SK-N-SH treated with all-trans-retinoic acid at 6 μM for 48 hours (cell line): Measurements from ENCODE around the gene ALDH16A1.

ENCODE experiments used
- ATAC-seq: fragments of 200-7000 bp; cut with Tn5 transposase; 3 replicates; pipeline ENCODE4 v1.9.1; 2020; ENCODE audit warnings: mild to moderate bottlenecking, moderate library complexity
- ARNTL ChIP-seq: fragments of 450-650 bp; formaldehyde crosslinking; IDR thresholded peaks from 2 replicates; pipeline ENCODE4 v1.5.0; 2020; ENCODE audit warnings: low read depth, mild to moderate bottlenecking, moderate library complexity, borderline replicate concordance
- BACH2 ChIP-seq: fragments of 250-450 bp; sonication (Bioruptor Pico); IDR thresholded peaks from 2 replicates; pipeline ENCODE4 v1.9.0; 2021; ENCODE audit warnings: mild to moderate bottlenecking, borderline replicate concordance
- CREB5 ChIP-seq: fragments of 250-450 bp; sonication (Bioruptor Pico); IDR thresholded peaks from 2 replicates; pipeline ENCODE4 v1.5.1; 2020; ENCODE audit warnings: low read depth, mild to moderate bottlenecking, moderate library complexity
- CSDC2 ChIP-seq: fragments of 250-450 bp; sonication (Bioruptor Pico); IDR thresholded peaks from 2 replicates; pipeline ENCODE4 v1.5.0; 2020; ENCODE audit warnings: mild to moderate bottlenecking, moderate library complexity
- CSRNP3 ChIP-seq: fragments of 250-450 bp; sonication (Bioruptor Pico); IDR thresholded peaks from 2 replicates; pipeline ENCODE4 v1.5.1; 2021; ENCODE audit warnings: mild to moderate bottlenecking, moderate library complexity
- ESRRG ChIP-seq: fragments of 250-450 bp; sonication (Bioruptor Pico); IDR thresholded peaks from 2 replicates; pipeline ENCODE4 v1.6.1; 2021; ENCODE audit warnings: mild to moderate bottlenecking
- GLIS3 ChIP-seq: fragments of 250-450 bp; sonication (Bioruptor Pico); IDR thresholded peaks from 2 replicates; pipeline ENCODE4 v1.5.0; 2020; ENCODE audit warnings: mild to moderate bottlenecking, moderate library complexity
- ISL1 ChIP-seq: fragments of 250-450 bp; sonication (Bioruptor Pico); IDR thresholded peaks from 2 replicates; pipeline ENCODE4 v2.1.2; 2022; ENCODE audit warnings: mild to moderate bottlenecking, moderate library complexity
- OSR1 ChIP-seq: fragments of 250-450 bp; sonication (Bioruptor Pico); IDR thresholded peaks from 2 replicates; pipeline ENCODE4 v1.8.0; 2022; ENCODE audit warnings: moderate library complexity, mild to moderate bottlenecking, inconsistent platforms
- PATZ1 ChIP-seq: fragments of 250-450 bp; sonication (Bioruptor Pico); IDR thresholded peaks from 2 replicates; pipeline ENCODE4 v1.8.0; 2020; ENCODE audit warnings: mild to moderate bottlenecking, moderate library complexity, borderline replicate concordance
- POU6F1 ChIP-seq: fragments of 250-450 bp; sonication (Bioruptor Pico); IDR thresholded peaks from 2 replicates; pipeline ENCODE4 v1.8.0; 2021; ENCODE audit warnings: low read depth, mild to moderate bottlenecking, moderate library complexity, borderline replicate concordance
- PPARA ChIP-seq: fragments of 250-450 bp; sonication (Bioruptor Pico); IDR thresholded peaks from 2 replicates; pipeline ENCODE4 v1.5.0; 2020; ENCODE audit warnings: mild to moderate bottlenecking, borderline replicate concordance
- RARB ChIP-seq: fragments of 250-450 bp; sonication (Bioruptor Pico); IDR thresholded peaks from 2 replicates; pipeline ENCODE4 v1.8.0; 2021; ENCODE audit warnings: mild to moderate bottlenecking, moderate library complexity
- TCF4 ChIP-seq: fragments of 250-450 bp; sonication (Bioruptor Pico); IDR thresholded peaks from 2 replicates; pipeline ENCODE4 v1.8.0; 2021; ENCODE audit warnings: mild to moderate bottlenecking, moderate library complexity, borderline replicate concordance
- TOX ChIP-seq: fragments of 250-450 bp; sonication (Bioruptor Pico); IDR thresholded peaks from 2 replicates; pipeline ENCODE4 v1.8.0; 2021; ENCODE audit warnings: mild to moderate bottlenecking, moderate library complexity, borderline replicate concordance
- TSHZ2 ChIP-seq: fragments of 250-450 bp; sonication (Bioruptor Pico); IDR thresholded peaks from 2 replicates; pipeline ENCODE4 v1.5.0; 2020; ENCODE audit warnings: mild to moderate bottlenecking, moderate library complexity
- ZFP30 ChIP-seq: fragments of 450-650 bp; formaldehyde crosslinking; IDR thresholded peaks from 2 replicates; pipeline ENCODE4 v1.5.0; 2022; ENCODE audit warnings: mild to moderate bottlenecking, moderate library complexity
- ZNF565 ChIP-seq: fragments of 450-650 bp; formaldehyde crosslinking; conservative IDR thresholded peaks from 2 replicates; pipeline ENCODE4 v1.5.0; 2020; ENCODE audit warnings: low read depth, mild to moderate bottlenecking, moderate library complexity
- ZNF70 ChIP-seq: fragments of 450-650 bp; formaldehyde crosslinking; IDR thresholded peaks from 2 replicates; pipeline ENCODE4 v1.5.0; 2020; ENCODE audit warnings: mild to moderate bottlenecking, moderate library complexity
- ZNF8 ChIP-seq: fragments of 450-650 bp; formaldehyde crosslinking; IDR thresholded peaks from 2 replicates; pipeline ENCODE4 v1.5.0; 2020; ENCODE audit warnings: mild to moderate bottlenecking, moderate library complexity

Gene ALDH16A1

GRCh38 chr19:49425178-49425577 lies 27.8 kb upstream of the ALDH16A1 start, which contains the start of gene GFY:
TSS of gene GFY (plus strand) at chr19:49425388. CDS start at chr19:49426431, 1,043 bp downstream.
- ATAC-seq = no peak
- TF ChIP-seq BACH2 (no peak), ISL1 (CRISPR knock-in tag) (no peak), CSDC2 (CRISPR knock-in tag) (no peak), ZFP30 (no peak), ZNF70 (CRISPR knock-in tag) (no peak), PPARA (CRISPR knock-in tag) (no peak), ARNTL (CRISPR knock-in tag) (no peak), PATZ1 (CRISPR knock-in tag) (no peak)

- no peak for TF ChIP-seq TCF4
- no peak for TF ChIP-seq CSRNP3 (CRISPR knock-in tag)
- no peak for TF ChIP-seq ZNF8 (CRISPR knock-in tag)
- no peak for TF ChIP-seq ZNF565 (CRISPR knock-in tag)
- no peak for TF ChIP-seq CSDC2 (CRISPR knock-in tag)
- no peak for TF ChIP-seq ZNF70 (CRISPR knock-in tag)
- no peak for TF ChIP-seq RARB (CRISPR knock-in tag)
- no peak for TF ChIP-seq ISL1 (CRISPR knock-in tag)
- TF ChIP-seq PPARA (CRISPR knock-in tag) = no peak
- TF ChIP-seq GLIS3 = no peak
- TF ChIP-seq POU6F1 (CRISPR knock-in tag) = no peak
- TF ChIP-seq ESRRG (CRISPR knock-in tag) = no peak
- TF ChIP-seq PATZ1 (CRISPR knock-in tag) = no peak
- TF ChIP-seq BACH2 = no peak
- no peak for TF ChIP-seq TOX (CRISPR knock-in tag)
- no peak for TF ChIP-seq ARNTL (CRISPR knock-in tag)
- no peak for TF ChIP-seq CREB5 (CRISPR knock-in tag)
- no peak for ATAC-seq
Observed at GRCh38 chr19:49425922-49426592, 27.0 kb upstream of the ALDH16A1 start.

GRCh38 chr19:49427339-49427738 lies 25.7 kb upstream of the ALDH16A1 start:
- no peak for TF ChIP-seq CSRNP3 (CRISPR knock-in tag)
- no peak for TF ChIP-seq CSDC2 (CRISPR knock-in tag)
- no peak for TF ChIP-seq PATZ1 (CRISPR knock-in tag)
- no peak for TF ChIP-seq OSR1 (CRISPR knock-in tag)
- TF ChIP-seq ARNTL (CRISPR knock-in tag) = no peak
- no peak for TF ChIP-seq TSHZ2 (CRISPR knock-in tag)
- ATAC-seq = no peak
